ENCODE results near the gene COX17. TPM values are rescaled to one million over a fixed set of nuclear protein-coding genes. Genes with fewer than 3 reads are reported as not detected.

The COX17 gene
- polyA plus RNA-seq, 1 donor (not counting 4 experiments of a cell fraction or from before 2014, with no cell fraction given), result 40.6 TPM

GRCh38 chr3:119631516-119631915 lies 45.7 kb downstream of the COX17 start:
- TF ChIP-seq, protein P1, sequence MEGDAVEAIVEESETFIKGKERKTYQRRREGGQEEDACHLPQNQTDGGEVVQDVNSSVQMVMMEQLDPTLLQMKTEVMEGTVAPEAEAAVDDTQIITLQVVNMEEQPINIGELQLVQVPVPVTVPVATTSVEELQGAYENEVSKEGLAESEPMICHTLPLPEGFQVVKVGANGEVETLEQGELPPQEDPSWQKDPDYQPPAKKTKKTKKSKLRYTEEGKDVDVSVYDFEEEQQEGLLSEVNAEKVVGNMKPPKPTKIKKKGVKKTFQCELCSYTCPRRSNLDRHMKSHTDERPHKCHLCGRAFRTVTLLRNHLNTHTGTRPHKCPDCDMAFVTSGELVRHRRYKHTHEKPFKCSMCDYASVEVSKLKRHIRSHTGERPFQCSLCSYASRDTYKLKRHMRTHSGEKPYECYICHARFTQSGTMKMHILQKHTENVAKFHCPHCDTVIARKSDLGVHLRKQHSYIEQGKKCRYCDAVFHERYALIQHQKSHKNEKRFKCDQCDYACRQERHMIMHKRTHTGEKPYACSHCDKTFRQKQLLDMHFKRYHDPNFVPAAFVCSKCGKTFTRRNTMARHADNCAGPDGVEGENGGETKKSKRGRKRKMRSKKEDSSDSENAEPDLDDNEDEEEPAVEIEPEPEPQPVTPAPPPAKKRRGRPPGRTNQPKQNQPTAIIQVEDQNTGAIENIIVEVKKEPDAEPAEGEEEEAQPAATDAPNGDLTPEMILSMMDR (optimal IDR thresholded peaks at IDR 0.05 in 1 of 3, IDR thresholded peaks at IDR 0.05 in 1 of 3, conservative IDR thresholded peaks at IDR 0.05 in 1 of 3; ENCODE audit: extremely low read depth in 1 of 3, insufficient read depth in 2 of 3, low read length in 3 of 3), result no peak
- TF ChIP-seq EZH2 (IDR thresholded peaks at IDR 0.05; ENCODE audit: low read length), result no peak
- H3K9me3 ChIP-seq (ENCODE audit: control insufficient read depth, low read depth, low read length), result no peaks in the 10 kb centered on the region
- H2AFZ ChIP-seq (ENCODE audit: control insufficient read depth, low read length), result no peak overlapping the region
- no peak overlapping the region for H3K4me3 ChIP-seq (ENCODE audit: control insufficient read depth in 2 of 3, extremely low read depth in 1 of 3, insufficient read depth in 2 of 3, low read depth in 1 of 3, low read length in 3 of 3)
- H3K27ac ChIP-seq (ENCODE audit: control insufficient read depth, insufficient read depth, low read length), result no peak overlapping the region
- H3K9ac ChIP-seq (ENCODE audit: control insufficient read depth, extremely low read depth, insufficient read depth, low read length), result no peak overlapping the region
- DNase-seq (ENCODE audit: low read depth, low spot score), result no peak
- H3K4me1 ChIP-seq (ENCODE audit: control insufficient read depth, extremely low read depth, insufficient read depth, low read length), result peaks cover 6% of the 10 kb centered on the region
- peaks cover 6% of the 10 kb centered on the region for H3K27me3 ChIP-seq (ENCODE audit: control insufficient read depth, extremely low read depth, insufficient read depth, low read length)
- H4K20me1 ChIP-seq (ENCODE audit: control insufficient read depth, extremely low read depth, insufficient read depth, low read length), result no peaks in the 10 kb centered on the region
- H3K36me3 ChIP-seq (ENCODE audit: control insufficient read depth in 2 of 2, extremely low read depth in 1 of 2, insufficient read depth in 2 of 2, low read length in 2 of 2), result no peaks in the 10 kb centered on the region
- H3K79me2 ChIP-seq (ENCODE audit: control insufficient read depth, insufficient read depth, low read length), result no peaks in the 10 kb centered on the region
- no peaks in the 10 kb centered on the region for H3K9me1 ChIP-seq (ENCODE audit: control insufficient read depth, extremely low read depth, insufficient read depth, low read length)
- no peak for FAIRE-seq
- dilution Hi-C loops (cut with MboI; ENCODE audit: extremely low pct_ligation_motif_present, low sequenced_read_pairs), result no loop called here
- H3K4me2 ChIP-seq (ENCODE audit: control insufficient read depth, extremely low read depth, insufficient read depth, low read depth, low read length), result no peak overlapping the region

GRCh38 chr3:119630880-119631329 lies 46.3 kb downstream of the COX17 start:
- no peaks in the 10 kb centered on the region for H3K36me3 ChIP-seq (ENCODE audit: control insufficient read depth in 2 of 2, extremely low read depth in 1 of 2, insufficient read depth in 2 of 2, low read length in 2 of 2)
- no peak overlapping the region for H3K4me2 ChIP-seq (ENCODE audit: control insufficient read depth, extremely low read depth, insufficient read depth, low read depth, low read length)
- H2AFZ ChIP-seq (ENCODE audit: control insufficient read depth, low read length), result no peak overlapping the region
- H4K20me1 ChIP-seq (ENCODE audit: control insufficient read depth, extremely low read depth, insufficient read depth, low read length), result no peaks in the 10 kb centered on the region
- no peaks in the 10 kb centered on the region for H3K9me3 ChIP-seq (ENCODE audit: control insufficient read depth, low read depth, low read length)
- H3K4me1 ChIP-seq (ENCODE audit: control insufficient read depth, extremely low read depth, insufficient read depth, low read length), result no peaks in the 10 kb centered on the region
- no peak for TF ChIP-seq EZH2 (IDR thresholded peaks at IDR 0.05; ENCODE audit: low read length)
- TF ChIP-seq, protein P1 (optimal IDR thresholded peaks at IDR 0.05 in 1 of 3, IDR thresholded peaks at IDR 0.05 in 1 of 3, conservative IDR thresholded peaks at IDR 0.05 in 1 of 3; ENCODE audit: extremely low read depth in 1 of 3, insufficient read depth in 2 of 3, low read length in 3 of 3), result no peak
- H3K79me2 ChIP-seq (ENCODE audit: control insufficient read depth, insufficient read depth, low read length), result no peaks in the 10 kb centered on the region
- no peak for FAIRE-seq
- no peak for DNase-seq (ENCODE audit: low read depth, low spot score)
- peaks cover 6% of the 10 kb centered on the region for H3K27me3 ChIP-seq (ENCODE audit: control insufficient read depth, extremely low read depth, insufficient read depth, low read length)
- dilution Hi-C loops (cut with MboI; ENCODE audit: extremely low pct_ligation_motif_present, low sequenced_read_pairs), result no loop called here
- no peak overlapping the region for H3K27ac ChIP-seq (ENCODE audit: control insufficient read depth, insufficient read depth, low read length)
- H3K9me1 ChIP-seq (ENCODE audit: control insufficient read depth, extremely low read depth, insufficient read depth, low read length), result no peaks in the 10 kb centered on the region
- no peak overlapping the region for H3K4me3 ChIP-seq (ENCODE audit: control insufficient read depth in 2 of 3, extremely low read depth in 1 of 3, insufficient read depth in 2 of 3, low read depth in 1 of 3, low read length in 3 of 3)
- no peak overlapping the region for H3K9ac ChIP-seq (ENCODE audit: control insufficient read depth, extremely low read depth, insufficient read depth, low read length)

Data from keratinocyte (primary cell).